LNCAP (cell line): ENCODE measurements around the gene ARHGAP40.

Experiments used
- TF ChIP-seq, protein P1 (sequence below): fragments of 450-650 bp; IDR thresholded peaks from 2 replicates; pipeline ENCODE4 v1.5.1; 2017; ENCODE audit warnings: mild to moderate bottlenecking

The ARHGAP40 gene

DNA sequence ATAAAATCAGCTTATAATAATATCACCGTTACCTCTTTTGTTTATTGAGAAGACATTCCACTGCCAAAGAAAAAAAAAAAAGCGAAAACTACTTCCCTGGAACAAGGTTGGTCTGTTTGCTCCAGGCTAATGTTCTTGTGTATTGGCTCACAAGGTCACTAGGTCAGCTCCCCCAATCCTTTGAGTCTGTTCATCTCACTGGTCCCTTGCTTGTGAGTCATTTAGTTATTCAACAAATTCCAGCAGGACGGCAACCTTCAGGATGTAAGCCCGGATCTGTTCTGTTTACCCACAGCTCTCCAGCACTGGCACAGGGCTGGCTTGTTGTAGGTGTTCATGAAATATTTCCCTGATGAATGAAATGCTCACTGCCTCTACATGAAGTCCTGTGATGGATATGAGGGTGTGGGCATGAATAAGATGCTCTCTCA, 3.3 kb downstream of the ARHGAP40 start:
- TF ChIP-seq, protein P1, sequence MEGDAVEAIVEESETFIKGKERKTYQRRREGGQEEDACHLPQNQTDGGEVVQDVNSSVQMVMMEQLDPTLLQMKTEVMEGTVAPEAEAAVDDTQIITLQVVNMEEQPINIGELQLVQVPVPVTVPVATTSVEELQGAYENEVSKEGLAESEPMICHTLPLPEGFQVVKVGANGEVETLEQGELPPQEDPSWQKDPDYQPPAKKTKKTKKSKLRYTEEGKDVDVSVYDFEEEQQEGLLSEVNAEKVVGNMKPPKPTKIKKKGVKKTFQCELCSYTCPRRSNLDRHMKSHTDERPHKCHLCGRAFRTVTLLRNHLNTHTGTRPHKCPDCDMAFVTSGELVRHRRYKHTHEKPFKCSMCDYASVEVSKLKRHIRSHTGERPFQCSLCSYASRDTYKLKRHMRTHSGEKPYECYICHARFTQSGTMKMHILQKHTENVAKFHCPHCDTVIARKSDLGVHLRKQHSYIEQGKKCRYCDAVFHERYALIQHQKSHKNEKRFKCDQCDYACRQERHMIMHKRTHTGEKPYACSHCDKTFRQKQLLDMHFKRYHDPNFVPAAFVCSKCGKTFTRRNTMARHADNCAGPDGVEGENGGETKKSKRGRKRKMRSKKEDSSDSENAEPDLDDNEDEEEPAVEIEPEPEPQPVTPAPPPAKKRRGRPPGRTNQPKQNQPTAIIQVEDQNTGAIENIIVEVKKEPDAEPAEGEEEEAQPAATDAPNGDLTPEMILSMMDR, result no peak

DNA sequence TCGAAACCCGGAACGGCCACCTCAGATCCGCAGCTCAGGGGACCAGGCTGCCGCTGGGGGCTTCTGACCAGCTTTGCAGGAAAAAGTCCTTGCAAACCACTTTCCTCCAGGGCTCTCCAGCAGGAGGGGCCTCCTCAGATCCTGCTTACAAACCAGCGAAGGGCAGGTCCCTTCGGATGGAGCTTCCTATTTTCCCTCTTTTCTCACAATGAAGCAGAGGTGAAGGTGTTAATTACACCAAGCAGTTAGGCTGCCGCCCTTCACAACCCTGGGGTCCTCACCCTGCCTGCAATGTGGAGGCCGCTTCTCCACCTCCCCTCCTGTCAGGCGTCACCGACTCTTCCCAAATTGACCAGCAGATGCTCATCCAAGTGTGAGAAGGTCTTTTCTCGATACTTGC, 5.7 kb downstream of the ARHGAP40 start:
- TF ChIP-seq, protein P1, result no peak

DNA sequence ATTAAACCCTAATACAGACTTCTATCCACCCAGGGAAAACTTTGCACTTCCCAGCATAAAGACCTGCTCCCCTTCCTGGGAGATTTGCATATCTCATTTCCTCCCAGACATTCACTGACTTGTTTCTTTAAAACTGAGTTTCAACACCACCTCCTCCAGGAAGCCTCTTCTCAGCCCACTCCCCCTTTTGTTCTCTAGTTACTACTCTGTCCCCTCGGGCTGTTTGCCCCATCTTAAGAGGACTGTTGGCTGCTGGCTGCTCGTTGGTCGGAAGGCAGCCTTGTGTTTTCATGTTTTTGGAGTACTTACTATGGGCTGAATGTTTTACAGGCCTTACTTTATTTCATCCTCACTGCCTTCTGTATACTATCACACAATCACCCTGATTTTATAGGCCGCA, 6.6 kb downstream of the ARHGAP40 start:
- TF ChIP-seq, protein P1, result no peak

DNA sequence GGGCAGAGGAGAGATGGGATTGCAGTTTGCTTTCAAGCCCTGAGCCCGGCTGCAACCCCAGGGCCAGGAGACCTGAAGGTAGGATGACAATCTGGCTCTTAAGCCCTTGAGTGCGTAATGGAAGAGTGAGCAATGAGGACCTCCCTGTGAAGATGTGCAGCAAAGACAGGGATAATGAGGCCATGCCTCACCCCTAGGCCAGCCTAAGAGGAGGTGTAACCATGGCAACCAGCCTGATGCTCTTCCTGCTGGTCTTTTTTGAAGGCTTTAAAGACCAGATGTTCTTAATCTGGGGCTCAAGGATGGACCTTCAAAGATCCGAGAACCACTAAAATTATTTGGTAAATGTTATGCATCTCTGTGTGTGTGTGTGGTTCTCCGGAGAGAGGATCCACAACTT, 8.2 kb downstream of the ARHGAP40 start:
- TF ChIP-seq, protein P1, result no peak

DNA sequence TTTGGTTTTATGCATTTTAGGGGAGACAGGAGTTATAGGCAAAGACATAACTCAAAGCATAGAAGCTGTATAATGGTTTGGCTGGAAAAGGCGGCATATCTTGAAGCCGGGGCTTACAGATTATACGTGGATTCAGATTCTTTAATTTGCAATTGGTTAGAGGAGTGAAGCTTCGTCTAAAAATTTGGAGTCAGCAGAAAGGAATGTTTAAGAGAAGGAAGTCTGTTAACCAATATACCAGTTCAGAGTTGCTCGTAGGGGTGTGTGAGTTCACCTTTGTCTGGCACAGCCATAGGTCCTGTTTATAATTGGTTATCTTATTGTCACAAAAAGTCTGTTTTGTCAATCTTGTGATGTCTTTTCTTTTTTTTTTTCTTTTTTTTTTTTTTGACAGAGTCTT, 8.9 kb downstream of the ARHGAP40 start:
- TF ChIP-seq, protein P1, result no peak

DNA sequence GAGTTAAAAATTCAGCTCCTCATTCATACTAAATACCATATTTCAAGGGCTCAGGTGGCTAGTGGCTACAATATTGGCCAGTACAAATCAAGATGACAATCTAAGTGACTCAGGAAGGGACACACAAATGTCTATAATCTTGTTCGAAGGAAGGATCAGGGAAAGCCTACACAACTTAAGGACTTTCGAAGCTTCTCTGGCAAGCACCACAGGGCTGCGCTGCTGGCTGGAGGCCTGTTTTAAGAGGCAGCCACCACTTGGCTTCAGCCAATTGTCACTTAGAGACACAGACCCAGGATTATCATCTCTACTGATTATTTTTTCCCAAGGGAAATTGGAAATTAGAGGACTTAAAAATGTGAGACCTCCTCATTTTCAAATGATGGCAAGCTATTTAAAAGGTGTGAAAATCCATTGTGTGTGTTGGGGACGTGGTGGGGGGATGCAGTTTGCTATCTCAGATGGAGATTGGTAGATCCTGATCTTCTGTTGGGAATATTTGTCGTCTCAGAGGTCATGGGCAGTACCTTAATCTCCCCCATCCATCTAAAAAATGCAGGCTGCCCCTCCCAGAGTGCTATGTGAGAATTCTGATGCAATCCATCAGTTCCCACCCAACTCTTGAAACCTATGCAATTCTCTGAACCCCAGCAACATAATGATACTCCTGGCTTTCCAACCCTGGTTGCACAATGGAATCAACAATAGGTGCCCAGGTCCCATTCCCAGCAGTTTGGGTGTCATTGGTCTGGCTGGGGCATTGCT, 11.3 kb downstream of the ARHGAP40 start:
- TF ChIP-seq, protein P1, result no peak

DNA sequence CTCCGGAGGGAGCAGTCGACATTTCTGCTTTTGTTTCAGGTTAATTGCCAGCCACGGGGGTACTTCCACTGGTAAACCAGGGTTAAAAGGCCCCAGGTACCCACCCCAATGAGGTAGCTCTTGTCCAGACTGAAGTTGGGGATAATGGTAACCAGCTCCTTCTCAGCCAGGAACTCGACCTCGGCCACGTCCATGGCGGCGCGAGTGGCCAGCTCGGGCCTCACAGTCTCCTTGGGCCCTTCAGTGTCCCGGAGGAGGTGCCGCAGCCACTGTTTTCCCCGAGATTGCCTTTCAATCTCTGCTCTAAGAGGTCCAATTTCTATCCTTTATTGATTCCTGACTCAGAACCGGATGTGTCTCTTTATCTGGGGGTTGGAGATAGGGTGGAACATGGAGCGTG, 13.7 kb downstream of the ARHGAP40 start:
- TF ChIP-seq, protein P1, result no peak

DNA sequence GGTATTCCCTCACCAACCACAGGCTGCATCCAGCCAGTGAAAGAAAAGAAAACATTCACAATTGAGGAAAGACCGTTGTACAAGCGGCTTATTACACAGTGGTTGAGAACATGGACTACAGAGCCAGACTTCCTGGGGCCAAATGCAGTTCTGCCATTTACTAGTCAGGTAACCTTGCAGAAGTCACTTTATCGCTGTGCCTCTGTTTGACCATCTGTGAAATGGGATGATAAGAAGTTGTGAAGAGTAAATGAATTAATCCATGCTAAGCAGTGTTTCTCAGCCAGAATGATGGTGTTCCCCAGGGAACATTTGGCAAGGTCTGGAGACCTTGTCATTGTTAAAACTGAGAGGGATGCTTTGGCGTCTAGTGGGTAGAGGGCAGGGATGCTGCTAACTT, 14.8 kb downstream of the ARHGAP40 start:
- TF ChIP-seq, protein P1, result no peak
